Right hindlimb (tissue), 1 donor: ENCODE results near the gene POLR1B.
"Not testable (repeated sequence)": the region's sequence is repeated elsewhere in the genome, so short reads cannot be mapped to it uniquely, and the experiment has no call there.

Experiments used
- DNase-seq: peaks from one replicate; pipeline ENCODE4 v3.0.0-alpha.2; 2018

Gene POLR1B

DNA sequence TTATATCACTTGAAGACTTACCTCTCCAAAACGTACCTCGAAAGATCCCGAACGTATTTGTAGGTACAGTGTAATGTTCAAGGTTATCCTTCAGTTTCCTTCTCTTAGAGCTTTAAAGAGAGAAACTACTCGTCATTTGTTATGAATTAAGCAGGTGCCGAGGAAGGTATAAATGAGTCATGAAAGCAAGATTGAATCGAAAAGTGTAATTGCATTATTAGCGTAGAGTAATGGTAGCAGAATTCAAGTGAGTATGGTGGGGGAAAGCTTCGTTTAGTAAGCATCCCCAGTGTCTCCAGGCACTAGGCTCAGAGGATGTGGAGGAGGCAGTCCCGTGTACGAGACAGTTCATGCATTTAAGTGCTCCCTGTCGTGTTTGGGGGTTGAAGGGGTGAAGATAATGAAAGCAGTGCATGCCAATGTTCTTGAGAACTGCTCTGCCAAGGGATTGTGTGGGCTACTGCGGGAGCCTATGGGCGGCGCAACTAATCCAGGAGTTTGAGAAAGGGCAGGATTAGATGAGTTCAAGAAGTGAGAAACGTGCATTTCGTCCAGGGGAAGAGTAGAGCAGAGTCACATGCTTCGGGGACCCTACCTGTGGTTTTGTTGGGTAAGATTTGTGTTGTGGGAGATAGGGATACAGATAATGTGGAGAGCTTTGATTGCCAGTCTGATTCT, 858 bp downstream of the POLR1B start:
- no peak for DNase-seq

DNA sequence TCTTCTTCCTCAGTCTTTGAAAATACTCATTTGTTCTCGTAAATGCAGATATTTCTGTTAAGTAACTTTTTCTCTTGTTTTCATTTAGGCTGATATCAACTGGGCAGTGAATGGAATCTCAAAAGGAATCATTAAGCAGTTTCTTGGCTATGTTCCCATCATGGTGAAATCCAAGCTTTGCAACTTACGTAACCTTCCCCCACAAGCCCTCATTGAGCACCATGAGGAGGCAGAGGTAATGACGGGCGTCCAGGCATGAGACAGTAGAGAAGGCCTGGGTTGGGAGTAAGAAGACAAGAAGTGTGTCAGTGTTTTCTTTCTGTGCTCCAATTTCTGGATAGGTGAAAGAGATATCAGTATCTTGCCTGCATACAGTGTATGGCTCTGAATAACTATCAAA, 5.1 kb downstream of the POLR1B start:
- DNase-seq, result no peak

DNA sequence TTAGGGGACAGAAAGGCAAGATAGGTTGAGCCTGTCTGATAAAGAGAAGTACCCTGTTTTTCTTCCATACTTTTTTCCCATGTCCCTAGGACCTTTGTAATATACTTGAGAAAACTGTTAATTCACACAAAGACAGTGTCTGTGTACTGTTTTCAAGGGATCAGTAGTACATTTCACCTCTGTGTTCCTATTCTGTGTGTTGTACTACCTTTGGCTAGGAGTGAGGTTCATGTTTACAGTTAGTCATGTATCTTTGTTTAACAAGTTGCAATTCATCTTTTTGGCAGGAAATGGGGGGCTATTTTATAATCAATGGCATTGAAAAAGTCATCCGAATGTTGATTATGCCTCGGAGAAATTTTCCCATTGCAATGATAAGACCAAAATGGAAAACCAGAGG, 6.7 kb downstream of the POLR1B start:
- DNase-seq, result no peak

- no peak for DNase-seq
Measured at GRCh38 chr2:112566104-112566503, 23.8 kb downstream of the POLR1B start.

GRCh38 chr2:112566508-112566907, 24.2 kb downstream of the POLR1B start:
- DNase-seq, result not testable (repeated sequence)

DNA sequence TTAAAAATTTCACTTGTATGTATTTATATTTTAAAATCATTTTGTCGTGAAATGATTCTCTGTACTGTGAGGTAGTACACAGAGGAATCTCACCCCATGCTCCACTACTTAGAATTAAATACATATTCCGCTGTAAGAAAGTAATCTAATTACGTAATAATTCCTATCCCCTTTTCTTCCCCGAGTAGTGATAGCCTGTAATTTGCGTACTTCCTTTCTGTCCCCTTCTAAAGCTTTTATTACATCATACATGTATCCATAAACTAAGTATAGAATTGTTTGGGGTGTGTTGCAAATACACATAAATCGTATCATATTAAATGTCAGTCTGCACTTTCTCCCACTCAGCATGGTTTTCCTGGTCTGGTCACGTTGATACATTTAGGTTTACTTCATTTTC, 29.7 kb downstream of the POLR1B start:
- no peak for DNase-seq

- DNase-seq, result no peak
Measured at GRCh38 chr2:112577756-112578155, 35.5 kb downstream of the POLR1B start.

DNA sequence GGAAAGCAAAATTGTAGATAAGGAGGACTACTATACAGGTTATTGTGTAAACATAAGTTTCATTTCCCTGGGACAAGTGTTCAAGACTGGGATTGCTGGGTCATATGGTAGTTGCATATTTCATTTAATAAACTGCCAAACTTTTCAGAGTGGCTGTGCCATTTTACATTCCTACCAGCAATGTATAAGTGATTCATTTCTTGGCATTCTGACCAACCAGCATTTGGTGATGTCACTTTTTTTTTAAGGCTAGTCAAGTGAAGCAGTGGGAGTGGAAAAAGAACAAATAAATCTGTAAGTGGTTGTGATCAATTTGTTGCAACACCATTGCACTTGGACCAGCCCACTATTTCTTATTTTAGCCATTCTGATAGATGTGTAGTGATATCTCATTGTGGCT, 37.0 kb downstream of the POLR1B start:
- DNase-seq, result no peak

GRCh38 chr2:112580084-112580483, 37.8 kb downstream of the POLR1B start:
- DNase-seq, result no peak

- no peak for DNase-seq
Measured at GRCh38 chr2:112582314-112582746, 40.1 kb downstream of the POLR1B start.

DNA sequence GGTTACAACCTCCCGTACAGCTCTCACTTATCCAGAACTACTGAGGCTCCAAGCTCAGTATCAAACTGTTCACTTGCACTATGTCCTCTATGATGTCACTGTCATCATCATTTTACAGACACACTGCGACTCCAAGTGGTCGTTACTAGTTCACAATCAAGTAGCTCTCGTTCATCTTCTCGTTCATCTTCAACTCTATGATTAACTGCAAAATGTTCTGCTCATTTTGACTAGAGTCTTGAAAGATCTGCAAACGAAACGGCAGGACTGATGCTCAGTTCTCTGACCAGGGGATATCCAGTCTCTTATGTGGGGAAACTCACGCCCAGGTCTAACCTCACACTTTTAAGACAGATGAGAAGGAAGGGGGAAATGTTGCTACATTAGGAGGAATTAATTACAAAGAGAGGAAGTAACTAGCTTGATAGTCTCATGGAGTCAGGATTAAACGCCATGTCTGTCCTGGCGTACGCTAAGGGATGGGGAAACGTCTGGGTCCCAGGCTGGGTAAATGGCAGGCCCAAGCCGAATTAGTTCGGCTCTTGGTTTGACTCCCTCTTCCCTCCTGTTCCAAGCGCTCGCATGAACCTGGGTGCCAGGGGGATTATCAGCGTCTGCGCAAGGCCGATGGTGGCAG, 41.4 kb downstream of the POLR1B start:
- DNase-seq, result no peak

DNA sequence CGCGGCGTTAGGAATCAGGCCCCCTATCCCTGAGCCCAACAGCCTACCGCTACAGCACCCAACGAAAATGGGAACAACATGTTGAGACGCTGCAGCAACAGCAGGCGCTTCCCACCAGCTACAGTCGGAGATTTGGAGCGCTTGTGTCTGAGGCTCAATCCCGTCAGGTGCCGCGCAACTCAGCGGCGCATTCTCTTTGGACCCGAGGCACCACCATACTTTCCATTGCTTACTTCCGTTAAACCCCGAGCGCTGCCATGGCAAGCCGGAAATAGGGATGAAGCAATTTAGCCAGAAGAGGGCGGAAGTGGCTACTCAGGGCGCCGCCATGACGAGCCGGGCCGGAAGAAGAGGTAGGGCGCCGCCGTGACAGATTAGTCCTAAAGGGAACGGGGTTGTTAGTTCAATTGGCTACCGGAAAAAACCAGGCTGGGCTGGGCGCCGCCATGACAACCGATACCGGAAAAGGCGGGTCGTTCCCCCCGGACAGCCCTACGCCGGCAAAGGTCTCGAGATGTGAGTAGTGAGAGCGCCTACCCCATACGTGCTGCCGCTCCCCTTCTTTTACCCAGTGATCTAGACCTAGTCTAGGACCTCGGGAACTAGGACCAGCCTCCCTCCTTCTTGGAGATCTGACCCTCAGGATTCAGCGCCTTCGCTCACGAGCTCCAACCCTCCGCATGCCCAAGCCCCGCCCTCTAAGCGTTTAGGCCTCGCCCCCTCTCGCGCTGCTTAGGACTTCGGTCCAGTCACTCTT, 42.0 kb downstream of the POLR1B start, which contains the start of gene CHCHD5:
Gene CHCHD5, plus strand, starts transcription at position 476 of the 757 bp plus-strand sequence. Its CDS starts 39 bp downstream, at position 515.
- DNase-seq, result peak; percentile 97

DNA sequence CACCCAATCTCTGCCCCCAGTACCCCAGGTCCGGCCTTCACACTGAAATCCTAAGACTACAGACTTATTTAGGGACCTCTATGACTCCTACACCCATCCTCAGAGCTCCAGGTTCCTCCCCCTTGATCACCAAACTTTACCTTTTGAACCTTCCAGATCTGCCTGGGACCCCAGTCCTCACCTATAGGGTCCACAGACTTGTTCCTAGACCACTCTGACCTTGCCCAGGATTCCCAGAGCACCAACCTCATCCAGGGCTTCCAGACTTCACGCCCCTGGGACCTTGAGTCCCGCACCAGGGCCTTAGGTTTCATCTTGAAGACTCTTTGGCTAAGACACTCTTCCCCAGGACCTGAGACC, 42.6 kb downstream of the POLR1B start:
- no peak for DNase-seq

- no peak for DNase-seq
Measured at GRCh38 chr2:112585400-112585799, 43.1 kb downstream of the POLR1B start.

- DNase-seq, result no peak
Measured at GRCh38 chr2:112585873-112586464, 43.7 kb downstream of the POLR1B start.

GRCh38 chr2:112588611-112589045, 46.4 kb downstream of the POLR1B start:
- DNase-seq, result peak; percentile 41

DNA sequence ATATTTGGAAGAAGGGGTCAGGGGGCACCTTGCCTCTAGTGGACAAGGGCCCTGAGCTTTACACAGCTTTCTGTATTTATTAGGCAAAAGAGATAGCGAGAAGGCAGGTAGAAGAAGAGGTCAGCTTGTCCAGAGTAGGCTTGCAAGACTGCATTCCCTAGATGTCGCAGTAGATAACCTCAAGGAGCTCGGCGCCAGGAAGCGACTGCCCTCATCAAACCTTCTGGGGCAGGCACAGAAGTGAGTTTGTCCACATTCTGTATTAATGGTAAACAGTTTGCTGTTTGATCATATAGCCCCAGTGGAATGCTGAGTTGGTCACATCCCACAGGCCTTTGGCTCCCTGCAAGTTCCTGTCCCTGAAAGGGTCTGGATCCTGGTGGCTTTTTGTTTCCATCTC, 49.1 kb downstream of the POLR1B start:
- DNase-seq, result no peak

DNA sequence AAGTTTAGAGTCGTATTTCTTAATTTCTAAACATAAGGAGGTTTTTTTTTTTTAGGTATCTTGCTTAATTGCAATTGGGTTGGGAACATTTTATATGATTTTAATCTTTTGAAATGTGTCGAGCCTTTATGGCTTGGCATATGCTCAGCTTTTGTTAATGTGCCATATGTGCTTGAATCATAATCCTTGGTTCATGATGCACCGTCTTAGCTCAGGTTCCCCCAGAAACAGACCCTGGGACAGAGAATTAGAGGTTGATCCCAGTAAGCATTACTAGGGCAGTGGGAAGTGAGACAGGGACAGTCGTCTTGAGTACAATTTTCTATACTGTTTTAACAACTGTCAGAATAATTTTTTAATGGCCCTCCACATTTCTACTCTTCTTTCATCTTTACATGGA, 51.5 kb downstream of the POLR1B start:
- no peak for DNase-seq

- no peak for DNase-seq
Measured at GRCh38 chr2:112597537-112598322, 55.5 kb downstream of the POLR1B start.

- no peak for DNase-seq
Measured at GRCh38 chr2:112600634-112601033, 58.4 kb downstream of the POLR1B start.

DNA sequence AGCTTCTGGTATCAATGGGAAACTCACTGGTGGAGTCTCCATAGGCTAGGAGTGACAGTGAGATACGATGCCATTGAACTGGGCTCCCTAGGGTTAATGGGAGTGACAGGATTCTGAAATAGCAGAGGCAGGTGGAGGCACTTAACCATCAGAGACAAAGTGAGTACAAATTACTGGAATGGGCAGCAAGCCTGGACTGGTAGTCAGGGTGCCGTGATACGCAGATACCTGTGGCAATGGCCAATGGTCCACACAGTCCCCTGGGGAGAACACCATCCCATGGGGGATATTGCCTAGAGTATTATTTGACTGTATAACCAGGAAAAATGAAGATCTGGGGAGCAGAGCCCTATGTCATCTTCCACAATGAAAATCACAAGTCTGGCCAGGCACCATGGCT, 59.5 kb downstream of the POLR1B start:
- no peak for DNase-seq

DNA sequence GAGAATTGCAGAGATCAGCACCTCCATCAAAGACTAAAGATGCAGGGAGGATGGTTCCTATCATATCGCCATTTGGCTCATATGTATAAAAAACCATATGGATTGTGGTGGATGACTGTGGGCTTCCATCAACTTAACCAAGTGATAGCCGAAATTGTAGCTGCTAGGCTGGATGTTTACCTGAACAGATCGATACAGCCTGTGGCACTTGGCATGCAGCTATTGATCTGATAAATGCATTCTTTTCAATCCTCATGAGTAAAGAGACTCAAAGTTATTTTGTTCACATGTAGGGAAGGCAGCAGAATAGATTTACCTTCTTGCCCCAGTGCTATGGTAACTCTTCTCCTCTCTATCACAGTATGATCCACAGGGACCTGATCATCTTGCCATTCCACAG, 60.7 kb downstream of the POLR1B start:
- no peak for DNase-seq

DNA sequence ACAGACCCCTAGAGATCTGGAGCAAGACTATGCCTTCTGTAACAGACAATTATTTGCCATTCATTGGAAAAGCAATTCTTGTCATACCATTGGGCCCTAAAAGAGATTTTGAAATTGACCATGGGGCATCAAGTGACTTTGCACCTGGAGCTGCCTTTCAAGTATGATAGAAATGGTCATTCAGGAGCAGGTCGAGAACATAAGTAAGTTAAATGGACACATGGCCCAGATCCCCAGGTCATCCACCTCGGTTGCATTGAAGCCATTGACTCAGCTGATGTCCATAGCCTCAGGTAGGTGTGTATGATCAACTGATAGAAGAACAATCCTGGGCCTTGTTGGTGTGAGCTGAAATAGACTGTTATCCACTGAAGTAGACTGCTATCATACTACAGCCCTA, 61.5 kb downstream of the POLR1B start:
- no peak for DNase-seq
